Epithelial cell of proximal tubule (primary cell): ENCODE results near the gene TMOD3. TPM values are rescaled to one million over a fixed set of nuclear protein-coding genes. Genes with fewer than 3 reads are reported as not detected.

ENCODE experiments used
- DNase-seq: peaks from one replicate; pipeline ENCODE4 v3.0.0-alpha.2; 2011; ENCODE audit warnings: low read depth
- H3K4me3 ChIP-seq: 2 replicates; pipeline ENCODE4 v1.5.1; 2011; ENCODE audit warnings: low read depth, mild to moderate bottlenecking, low read length
- CTCF ChIP-seq: conservative IDR thresholded peaks from 2 replicates; pipeline ENCODE4 v1.5.1; 2012; ENCODE audit warnings: low read depth, mild to moderate bottlenecking, low read length
- total RNA-seq: library from RNA; depleted of rRNA; stranded (reverse); fragments of >200 nt; gene quantifications from 2 replicates; pipeline ENCODE4 v1.2.3, GENCODE V29; 2015

TMOD3 gene
- total RNA-seq, 1 donor from 2014 or later = 36.0 TPM

GRCh38 chr15:51931016-51931415, 101.6 kb downstream of the TMOD3 start:
- no peak for DNase-seq
- no peak for TF ChIP-seq CTCF
- H3K4me3 ChIP-seq = no peak overlapping the region

GRCh38 chr15:51931638-51932037, 102.2 kb downstream of the TMOD3 start:
- no peak for DNase-seq
- no peak for TF ChIP-seq CTCF

GRCh38 chr15:51932161-51932560, 102.7 kb downstream of the TMOD3 start:
- TF ChIP-seq CTCF = no peak

More at GRCh38 chr15:51931638-51932037, 102.2 kb downstream of the TMOD3 start:
- no peak overlapping the region for H3K4me3 ChIP-seq

GRCh38 chr15:51935466-51936104, 106.1 kb downstream of the TMOD3 start:
- TF ChIP-seq CTCF = no peak
- DNase-seq = no peak
- no peak overlapping the region for H3K4me3 ChIP-seq

More at GRCh38 chr15:51932161-51932560, 102.7 kb downstream of the TMOD3 start:
- no peak overlapping the region for H3K4me3 ChIP-seq
- no peak for DNase-seq

- no peak for TF ChIP-seq CTCF
- no peak overlapping the region for H3K4me3 ChIP-seq
- no peak for DNase-seq
Measured at GRCh38 chr15:51936105-51936478, 106.6 kb downstream of the TMOD3 start.

- DNase-seq = no peak
- TF ChIP-seq CTCF = no peak
Measured at GRCh38 chr15:51938286-51938685, 108.8 kb downstream of the TMOD3 start.

GRCh38 chr15:51939216-51939615, 109.8 kb downstream of the TMOD3 start:
- TF ChIP-seq CTCF = no peak

More at GRCh38 chr15:51938286-51938685, 108.8 kb downstream of the TMOD3 start:
- H3K4me3 ChIP-seq = no peak overlapping the region

More at GRCh38 chr15:51939216-51939615, 109.8 kb downstream of the TMOD3 start:
- H3K4me3 ChIP-seq = no peak overlapping the region
- DNase-seq = no peak
